NCI-H2196 treated with DMSO at 0.1 percent for 48 hours (cell line): Measurements from ENCODE around the gene TMEM256.

Experiments
- DNase-seq: peaks from one replicate; lab custom pipeline; 2025; ENCODE audit not compliant: unreplicated experiment; lab: John Stamatoyannopoulos, UW

TMEM256 gene

DNA sequence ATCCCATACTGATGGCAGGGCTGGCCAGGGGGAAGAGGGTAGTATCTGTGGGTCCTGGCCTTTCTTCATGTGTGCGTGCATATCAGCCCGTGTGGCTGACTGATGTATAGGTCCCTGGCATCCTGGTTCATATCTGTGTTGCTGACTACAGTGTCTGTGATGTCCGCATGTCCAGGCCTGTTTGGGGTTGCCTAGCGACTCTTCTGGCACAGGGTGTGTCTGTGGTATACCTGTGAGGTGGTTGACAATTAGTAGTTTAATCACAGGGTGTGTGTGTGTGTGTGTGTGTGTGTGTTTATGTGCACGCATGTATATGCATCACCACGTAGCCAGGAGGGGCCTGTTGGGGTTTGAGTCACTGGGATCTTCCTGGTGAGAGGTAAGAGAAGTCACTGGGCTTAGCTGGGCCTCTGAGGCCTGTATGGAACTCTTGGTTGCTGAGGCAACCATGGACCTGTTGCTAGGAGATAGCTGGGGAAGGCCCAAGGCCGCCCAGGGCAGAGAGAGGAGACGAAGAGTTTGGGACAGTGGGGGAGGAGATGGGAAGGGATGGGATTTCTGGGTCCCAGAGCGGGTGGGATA lies 49.5 kb downstream of the TMEM256 start:
- no peak for DNase-seq
